Measurements from ENCODE around the gene TMEM9.

TMEM9 gene

GRCh38 chr1:201144701-201145100 lies 9.6 kb downstream of the TMEM9 start:
- no peak for DNase-seq (ENCODE audit: low spot score)

DNA sequence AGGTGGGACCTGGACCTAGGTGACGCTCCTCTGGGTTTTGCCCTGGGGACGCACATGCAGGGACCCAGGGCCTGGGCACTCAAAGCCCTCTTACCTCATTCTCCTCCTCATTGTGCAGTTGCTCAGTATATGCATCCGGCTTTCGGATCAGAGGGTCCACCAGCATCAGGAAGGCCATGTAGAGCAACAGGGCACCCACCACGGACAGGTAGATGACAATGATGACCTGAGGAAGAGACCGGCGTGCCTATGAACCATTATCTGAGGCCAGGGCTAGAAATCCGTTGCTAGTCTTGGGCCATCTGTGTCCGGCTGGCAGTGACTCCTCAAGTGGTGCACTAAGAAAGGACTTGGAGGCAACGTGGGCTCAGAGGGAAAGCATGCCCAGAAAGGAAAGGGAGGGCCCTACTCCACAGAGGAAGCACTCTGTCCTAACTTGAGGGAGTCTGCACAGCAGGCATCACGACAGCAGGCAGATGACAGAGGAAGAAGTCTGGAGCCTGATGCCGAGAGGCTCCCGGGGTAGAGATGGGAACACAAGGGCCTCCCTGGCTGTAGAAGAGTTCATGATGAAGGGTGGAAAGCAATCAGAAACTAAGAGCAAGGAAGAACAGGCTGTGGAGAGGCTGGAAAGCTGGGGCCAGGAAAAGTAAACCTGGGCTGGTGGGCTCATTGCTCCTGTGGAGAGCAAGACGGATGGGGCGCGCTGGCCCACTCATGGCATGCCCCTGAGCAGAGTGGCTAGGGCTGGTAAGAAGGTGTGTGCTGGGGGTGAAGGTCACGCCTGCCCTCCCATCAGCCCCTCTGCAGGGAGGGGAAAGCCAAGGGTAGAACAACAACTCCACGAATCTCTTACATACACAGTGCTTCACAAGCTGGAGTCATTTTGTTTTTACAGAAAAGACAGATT lies 10.3 kb downstream of the TMEM9 start:
- DNase-seq (ENCODE audit: low spot score) = peak; percentile 70

DNA sequence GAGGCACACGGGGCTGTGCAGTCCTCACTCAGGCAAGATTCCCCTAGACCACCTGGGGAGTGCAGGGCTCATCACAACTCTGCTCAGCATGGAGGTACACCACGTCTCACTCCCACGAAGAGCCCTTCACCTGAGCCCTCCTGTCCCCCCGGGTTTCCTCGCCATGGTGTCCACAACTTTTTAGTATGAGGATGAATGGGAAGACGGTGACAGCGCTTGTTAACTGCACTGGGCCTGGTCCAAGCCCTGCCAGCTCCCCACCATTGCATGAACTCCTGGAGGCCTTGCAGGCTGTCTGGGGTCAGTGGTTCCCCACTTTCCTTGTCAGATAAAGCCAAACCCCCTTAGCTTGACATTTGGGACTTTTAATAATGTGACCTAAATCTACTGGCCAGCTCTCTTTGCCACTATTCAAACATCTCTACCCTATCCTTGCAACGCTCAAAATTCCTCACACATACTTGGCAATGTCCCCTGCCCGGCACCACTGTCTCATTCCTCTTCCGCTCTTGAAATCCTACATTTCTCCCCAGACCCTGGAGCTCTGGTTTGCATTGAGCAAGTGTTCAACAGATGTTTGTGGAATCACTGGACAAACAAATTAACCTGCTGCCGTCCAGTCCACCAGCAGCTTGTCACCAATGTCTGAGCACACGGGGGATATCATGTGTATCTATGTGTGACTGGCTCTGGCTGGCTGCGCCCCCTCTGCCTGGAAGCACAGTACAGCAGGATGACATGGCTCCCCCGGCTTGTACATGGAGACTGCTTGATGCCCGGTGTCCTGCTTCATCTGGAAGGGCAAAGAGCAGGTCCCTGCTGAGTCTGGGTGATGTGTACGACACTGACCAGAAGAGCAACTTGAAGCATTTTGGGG lies 11.2 kb downstream of the TMEM9 start:
- no peak for DNase-seq (ENCODE audit: low spot score)

- peak; percentile 52 for DNase-seq (ENCODE audit: low spot score)
Observed at GRCh38 chr1:201142011-201142848, 12.0 kb downstream of the TMEM9 start.

DNA sequence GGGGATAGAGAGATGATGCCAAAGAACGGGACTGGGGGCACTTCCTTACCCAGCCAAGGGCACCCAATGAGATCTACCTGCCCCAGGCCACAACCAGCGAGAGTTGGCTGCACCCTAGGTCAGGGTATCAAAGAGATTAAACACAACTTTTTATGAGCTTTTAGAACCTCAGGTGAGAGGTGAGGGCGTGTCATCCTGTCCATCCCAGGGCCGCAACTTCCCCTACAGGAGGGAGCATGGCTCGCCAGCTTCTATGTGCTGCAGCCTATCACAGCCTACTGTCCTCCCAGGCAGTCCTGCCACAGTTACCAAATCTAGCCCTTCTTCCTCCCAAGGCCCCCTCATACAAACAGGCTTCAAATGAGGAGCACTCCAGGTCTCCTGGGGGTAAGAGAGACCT lies 12.9 kb downstream of the TMEM9 start:
- DNase-seq (ENCODE audit: low spot score) = no peak

GRCh38 chr1:201140941-201141260 lies 13.4 kb downstream of the TMEM9 start:
- no peak for DNase-seq (ENCODE audit: low spot score)

GRCh38 chr1:201140235-201140940 lies 13.9 kb downstream of the TMEM9 start:
- DNase-seq (ENCODE audit: low spot score) = no peak

- DNase-seq (ENCODE audit: low spot score) = no peak
Observed at GRCh38 chr1:201139756-201140155, 14.5 kb downstream of the TMEM9 start.

DNA sequence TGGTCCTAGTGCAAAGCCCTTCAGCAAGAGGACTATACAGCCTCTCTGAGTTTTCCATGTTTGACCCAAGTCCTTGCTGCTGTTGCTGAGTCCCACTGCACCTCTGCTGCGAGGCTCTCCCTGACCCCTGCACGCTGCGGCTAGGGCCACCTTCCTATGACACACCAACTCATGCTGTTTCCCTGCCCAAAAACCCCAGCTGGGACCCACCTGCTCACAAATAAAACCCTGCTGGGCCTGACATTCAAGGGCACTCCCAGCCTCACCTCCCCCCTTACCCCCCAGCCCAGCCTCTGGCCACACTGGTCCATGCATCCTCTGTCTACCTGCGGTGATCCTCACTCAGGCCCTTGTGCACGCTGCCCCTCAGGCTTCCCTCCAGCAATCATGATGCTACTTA lies 15.0 kb downstream of the TMEM9 start:
- DNase-seq (ENCODE audit: low spot score) = no peak

GRCh38 chr1:201138311-201138840 lies 15.9 kb downstream of the TMEM9 start:
- DNase-seq (ENCODE audit: low spot score) = no peak

GRCh38 chr1:201137579-201138310 lies 16.5 kb downstream of the TMEM9 start:
- DNase-seq (ENCODE audit: low spot score) = peak; percentile 72

GRCh38 chr1:201137024-201137392 lies 17.3 kb downstream of the TMEM9 start:
- DNase-seq (ENCODE audit: low spot score) = no peak

- no peak for DNase-seq (ENCODE audit: low spot score)
Observed at GRCh38 chr1:201136355-201137023, 17.8 kb downstream of the TMEM9 start.

DNA sequence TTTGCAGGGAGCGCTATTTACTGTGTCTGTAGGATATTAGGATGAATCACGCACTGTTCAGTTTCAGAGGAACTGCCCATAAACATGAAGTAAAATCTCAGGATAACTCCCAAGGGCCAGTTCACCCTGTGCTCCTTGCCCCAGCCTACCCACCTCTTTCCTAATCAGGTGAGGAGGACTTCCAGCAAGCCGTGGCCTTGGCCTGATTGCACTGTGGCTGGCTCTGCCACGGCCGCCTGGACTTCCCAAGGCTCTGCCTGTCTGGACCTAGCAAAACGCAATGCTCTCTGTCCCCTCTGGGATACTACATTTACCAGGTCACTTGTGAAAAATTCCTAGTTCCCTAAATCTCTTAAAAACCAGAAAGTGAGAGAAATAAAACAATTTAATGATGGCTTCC lies 19.9 kb downstream of the TMEM9 start:
- DNase-seq (ENCODE audit: low spot score) = no peak

DNA sequence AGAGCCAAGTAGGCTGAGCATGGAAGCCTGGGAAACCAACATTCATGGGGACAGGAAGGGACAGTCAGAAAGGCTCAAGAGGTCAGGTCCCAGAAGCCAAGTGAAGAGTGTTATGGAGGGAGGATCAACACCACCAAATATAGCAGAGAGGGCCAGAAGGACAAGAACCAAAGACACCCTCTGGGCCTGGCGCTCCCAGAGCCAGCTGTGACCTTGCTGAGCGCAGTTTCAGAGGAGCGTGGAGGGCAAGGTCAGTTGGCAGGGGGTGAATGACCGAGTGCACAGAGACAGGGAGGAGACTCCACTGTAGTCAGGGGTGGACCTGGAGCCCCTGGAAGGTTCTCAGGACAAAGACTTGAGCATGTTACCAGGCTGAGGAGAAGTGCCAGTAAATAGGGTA lies 22.9 kb downstream of the TMEM9 start:
- DNase-seq (ENCODE audit: low spot score) = no peak

GRCh38 chr1:201128962-201129361 lies 25.3 kb downstream of the TMEM9 start:
- DNase-seq (ENCODE audit: low spot score) = no peak

DNA sequence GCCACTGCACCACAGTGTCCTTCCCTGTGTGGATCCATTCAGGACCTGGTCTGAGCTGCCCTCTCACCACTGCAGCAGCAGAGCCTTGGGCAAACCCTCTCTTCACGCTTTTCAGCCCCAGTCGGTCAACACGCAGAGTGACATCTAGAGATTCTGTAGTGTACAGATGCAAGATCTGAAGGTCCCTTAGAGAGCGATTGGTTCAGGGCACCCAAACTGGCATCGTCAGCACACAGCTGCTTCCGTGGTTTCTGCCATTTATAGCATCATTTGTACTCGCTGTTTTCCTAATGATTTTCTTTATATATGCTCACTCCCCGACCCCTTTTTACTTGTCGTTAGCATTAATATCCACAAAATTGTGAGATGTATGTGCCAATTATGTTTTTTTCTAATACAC lies 25.8 kb downstream of the TMEM9 start:
- no peak for DNase-seq (ENCODE audit: low spot score)

DNA sequence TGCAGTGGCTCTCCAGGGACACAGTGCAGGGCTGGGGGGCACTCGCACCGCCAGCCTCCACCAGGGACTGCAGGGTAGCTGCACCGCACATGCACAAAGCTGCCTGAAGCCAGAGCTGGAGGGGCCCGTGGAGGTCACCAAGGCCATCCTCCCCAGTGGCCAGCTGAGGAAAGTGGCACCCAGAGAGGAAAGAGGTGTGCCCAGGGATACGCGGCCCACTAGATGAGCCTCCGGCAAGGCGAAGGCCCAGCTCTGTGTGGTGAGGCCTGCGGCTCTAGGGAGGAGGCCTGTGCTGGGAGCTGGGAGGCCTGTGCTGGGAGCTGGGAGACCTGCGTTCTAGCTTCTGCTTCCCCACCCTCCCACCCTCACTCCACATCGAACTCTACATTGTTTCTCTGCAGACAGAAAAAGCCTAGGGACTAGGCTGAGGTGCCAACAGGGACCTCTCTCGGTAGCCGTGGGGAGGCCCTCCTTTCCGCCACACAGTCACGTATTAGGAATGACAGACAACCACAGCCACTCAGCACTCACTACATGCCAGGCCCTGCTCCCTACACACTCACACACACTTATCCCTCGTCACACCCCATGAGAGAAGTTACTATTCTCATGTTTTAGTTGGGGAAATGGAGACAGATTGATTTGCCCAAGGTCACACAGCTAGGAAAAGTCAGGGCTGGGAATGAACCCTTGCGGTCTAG lies 26.4 kb downstream of the TMEM9 start:
- no peak for DNase-seq (ENCODE audit: low spot score)
